ENCODE measurements around the gene UGDH.

GRCh38 chr4:39571504-39571903, 44.3 kb upstream of the UGDH start:
- TF ChIP-seq MYC (IDR thresholded peaks at IDR 0.05; ENCODE audit: low read depth, low read length), result no peak
- TF ChIP-seq CTCF (IDR thresholded peaks at IDR 0.05; ENCODE audit: low read depth, low read length), result no peak
